ENCODE results near the gene IWS1.
"Not testable (repeated sequence)": the region's sequence is repeated elsewhere in the genome, so short reads cannot be mapped to it uniquely, and the experiment has no call there.

The IWS1 gene

DNA sequence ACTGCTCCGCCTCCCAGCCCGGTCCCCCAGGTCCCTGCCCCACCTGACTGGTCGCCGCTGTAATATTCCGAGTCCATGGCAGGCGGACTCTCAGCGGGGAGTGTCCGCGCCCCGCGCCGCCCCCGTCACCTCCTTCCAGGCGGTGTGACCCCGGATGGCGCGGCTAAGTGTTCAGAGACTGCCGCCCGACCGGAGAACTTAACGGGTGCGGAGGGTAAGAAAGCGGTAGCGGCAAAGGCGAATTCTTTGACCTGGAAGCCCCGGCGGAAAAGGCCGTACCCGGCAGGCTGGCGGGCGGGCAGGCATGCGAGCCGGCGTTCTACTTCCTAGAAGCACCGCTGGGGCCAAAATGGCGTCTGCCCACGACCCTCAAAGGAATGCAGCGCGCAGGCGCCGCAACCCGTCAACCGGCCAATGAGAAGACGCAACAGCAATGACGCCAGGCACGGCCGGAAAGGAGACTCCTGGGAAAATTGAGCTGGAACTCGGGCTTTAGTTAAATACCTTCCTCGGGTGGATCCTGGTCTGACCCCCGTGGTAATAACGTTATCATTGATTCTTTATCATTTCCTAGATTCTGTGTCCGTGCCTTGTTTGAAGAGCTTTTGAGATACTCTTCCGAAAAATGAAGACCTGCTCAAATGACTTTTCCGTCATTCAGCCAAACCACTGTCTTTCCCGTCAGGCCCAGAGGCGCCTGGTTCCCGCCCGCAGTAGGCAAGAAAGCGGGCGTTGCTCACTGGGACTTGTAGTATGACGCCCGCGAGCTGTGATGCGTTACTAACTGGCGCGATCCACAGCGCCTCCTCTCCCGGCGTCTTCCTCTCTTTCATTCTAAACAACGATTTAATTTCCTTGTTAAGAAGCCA lies at the start of gene IWS1:
IWS1 (minus strand) TSS at position 358 of the 869 bp plus-strand sequence; CDS start at position 77, 281 bp downstream.
- peak; percentile 97 for DNase-seq (ENCODE audit: low spot score)

DNA sequence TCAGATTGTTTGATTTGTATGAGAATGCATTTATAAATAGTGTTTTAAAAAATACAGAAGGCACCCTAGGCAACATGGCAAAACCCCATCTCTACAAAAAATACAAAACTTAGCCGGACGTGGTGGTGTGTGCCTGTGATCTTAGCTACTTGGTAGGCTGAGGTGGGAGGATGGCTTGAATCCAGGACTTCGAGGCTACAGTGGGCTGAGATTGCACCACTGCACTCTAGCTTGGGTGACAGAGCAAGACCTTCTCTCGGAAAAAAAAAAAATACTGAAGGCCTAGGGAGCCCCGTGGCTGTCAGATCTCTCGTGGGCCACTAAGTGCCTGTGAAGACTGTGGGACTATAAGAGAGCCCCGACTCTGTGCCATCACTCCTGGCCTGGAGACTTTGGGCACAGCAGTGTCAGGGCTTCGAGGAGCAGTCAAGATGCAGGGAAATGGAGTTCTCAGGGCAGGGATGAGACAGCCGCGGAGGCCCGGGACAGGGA lies 49.7 kb upstream of the IWS1 start:
- DNase-seq (ENCODE audit: low spot score) = no peak

DNA sequence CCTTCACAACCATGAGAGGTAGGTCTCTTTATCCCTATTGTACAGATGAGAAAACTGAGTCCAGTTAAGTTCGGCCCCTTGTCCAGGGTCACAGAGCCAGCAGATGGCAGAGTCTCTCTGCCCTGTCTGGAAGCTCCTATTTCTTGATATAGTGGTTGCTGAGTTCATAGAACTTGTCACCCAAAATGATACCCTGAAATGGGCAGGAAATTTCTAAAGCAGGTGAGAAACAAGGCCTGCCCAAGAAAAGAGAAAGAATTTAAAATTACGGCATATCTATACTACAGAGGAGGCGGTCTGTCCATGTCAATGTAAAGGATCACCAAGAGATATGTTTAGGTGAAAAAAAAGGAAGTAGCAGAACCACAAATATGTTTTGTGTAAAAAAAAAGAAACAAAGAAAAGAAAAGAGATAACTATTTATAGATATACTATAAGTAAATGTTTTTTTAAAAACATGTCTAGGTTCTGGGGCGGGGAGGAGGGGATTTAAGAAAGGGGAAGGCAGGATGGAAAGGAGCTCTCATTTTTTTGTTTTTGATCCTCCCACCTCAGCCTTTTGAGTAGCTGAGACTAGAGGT lies 49.0 kb upstream of the IWS1 start:
- no peak for DNase-seq (ENCODE audit: low spot score)

DNA sequence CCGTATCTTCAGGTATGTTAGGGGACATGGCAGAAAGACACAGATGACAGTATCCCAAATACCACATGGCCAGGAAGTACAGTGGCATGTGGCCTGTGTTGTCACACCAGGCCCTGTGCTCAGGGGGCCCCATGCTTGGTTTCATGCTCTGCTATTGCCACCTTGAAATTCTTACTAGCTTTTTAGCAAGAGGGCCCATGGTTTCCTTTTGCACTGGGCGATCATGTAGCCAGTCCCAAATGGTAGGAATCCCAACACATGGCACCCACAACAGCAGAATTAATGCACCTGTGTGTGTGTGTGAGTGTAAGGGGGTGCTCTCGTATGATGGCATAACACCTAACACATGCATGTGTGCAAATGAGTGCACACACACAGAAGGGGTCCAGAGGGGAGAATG lies 48.4 kb upstream of the IWS1 start:
- no peak for DNase-seq (ENCODE audit: low spot score)

DNA sequence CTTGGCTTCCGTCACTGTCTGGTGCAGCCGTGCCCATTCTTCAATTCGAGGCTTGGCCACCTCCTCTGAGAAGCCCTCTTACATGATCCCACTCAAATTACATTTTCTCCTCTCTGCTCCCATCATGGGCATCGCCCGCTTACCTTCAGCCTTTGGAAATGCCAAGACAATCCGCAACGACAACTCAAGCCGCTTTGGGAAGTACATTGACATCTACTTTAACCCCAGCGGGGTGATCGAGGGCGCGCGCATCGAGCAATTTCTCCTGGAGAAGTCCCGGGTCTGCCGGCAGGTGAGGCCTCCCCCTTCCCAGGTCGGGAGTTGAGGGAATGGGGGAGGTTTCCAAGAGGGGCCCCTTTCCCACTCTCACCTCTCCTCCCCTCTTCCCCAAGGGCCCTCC lies 47.5 kb upstream of the IWS1 start:
- DNase-seq (ENCODE audit: low spot score) = no peak

DNA sequence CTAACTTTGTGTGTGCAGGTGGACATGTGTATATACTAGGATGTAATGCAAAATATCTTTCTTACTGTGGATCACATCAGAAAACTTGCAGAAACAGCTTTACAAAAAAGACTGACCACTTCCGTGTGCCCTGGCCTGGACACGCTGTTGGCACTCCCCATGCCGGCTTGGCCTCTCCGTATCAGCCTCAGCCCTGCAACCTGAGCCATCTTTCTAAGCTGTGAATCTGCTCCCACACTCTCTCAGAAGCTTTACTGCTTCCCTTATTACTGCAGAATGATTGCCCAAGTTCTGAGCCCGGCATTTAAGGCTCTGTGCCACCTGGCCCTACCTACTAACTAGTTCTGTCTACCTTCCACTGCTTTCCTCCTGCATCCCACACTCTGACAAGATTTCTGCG lies 47.0 kb upstream of the IWS1 start:
- DNase-seq (ENCODE audit: low spot score) = no peak

DNA sequence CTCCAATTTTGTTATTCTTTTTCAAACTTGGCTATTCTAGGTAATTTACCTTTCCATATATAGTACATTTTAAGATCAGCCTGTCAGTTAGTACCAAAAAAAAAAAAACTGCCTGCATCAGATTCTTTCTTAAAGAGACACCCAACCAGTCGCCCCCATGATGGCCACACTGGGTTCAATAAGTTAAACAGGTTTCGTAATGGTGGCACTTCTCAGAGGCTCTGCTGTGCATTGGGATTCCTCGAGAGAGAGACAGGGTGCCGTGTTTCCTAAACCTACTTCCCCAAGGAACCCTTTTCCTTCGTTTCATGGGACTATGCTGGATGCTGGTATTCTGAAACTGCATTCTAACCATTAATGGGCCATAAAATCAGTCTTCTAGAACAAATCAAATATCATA lies 46.6 kb upstream of the IWS1 start:
- DNase-seq (ENCODE audit: low spot score) = no peak

DNA sequence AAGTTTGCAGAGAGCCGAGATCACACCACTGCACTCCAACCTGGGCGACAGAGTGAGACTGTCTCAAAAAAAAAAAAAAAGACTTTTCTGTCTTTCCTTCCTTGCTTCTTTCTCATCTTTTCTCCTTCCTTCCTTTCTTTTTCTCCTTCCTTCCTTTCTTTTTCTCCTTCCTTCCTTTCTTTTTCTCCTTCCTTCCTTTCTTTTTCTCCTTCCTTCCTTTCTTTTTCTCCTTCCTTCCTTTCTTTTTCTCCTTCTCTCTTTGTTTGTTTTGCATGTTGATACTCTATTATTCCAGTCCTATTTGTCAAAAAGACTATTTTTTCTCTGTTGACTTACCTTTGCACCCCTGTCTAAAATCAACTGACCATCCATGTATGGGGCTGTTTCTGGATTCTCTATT lies 46.1 kb upstream of the IWS1 start:
- DNase-seq (ENCODE audit: low spot score) = not testable (repeated sequence)

DNA sequence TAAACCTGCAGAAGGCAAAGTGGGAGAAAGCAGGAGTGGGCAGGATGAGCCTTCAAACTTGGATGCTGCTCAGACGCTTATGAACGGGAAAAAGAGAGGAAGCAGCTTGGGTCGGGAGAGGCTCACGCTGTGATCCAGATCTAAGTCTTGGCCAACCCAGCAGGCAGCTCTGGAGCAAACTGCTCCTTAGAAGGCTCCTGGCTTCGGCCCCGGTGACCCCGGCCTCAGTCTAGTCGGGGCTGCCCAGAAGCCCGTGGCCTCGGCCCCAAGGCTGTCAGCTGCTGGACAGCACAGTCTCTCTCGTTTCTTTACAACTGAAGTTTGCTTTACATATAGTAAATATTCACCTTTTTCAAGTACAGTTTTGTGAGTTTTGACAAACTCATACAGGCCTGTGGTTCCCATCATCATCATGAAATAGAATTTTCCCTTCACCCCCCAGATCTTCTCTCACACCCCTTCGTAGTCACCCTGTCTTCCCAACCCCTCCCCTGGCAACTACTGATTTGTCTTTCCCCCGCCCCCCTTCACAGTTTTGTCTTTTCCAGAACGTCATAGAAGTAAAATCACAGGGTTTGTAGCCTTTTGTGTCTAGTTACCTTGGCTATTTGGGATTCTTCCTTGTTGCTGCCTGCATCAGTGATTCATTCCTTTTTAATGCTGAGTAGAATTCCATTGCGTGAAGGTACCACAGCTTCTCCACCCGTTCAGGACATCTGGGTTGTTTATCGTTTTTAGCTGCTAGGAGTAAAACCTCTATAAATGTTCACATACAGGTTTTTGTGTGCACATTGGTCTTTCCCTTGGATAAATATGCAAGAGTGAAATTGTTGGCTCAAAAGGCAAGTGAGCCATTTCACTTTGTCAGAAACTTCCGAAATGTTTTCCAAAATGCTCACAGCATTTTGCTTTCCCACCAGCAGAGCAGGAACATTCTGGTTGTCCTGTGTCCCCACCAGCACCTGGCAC lies 44.3 kb upstream of the IWS1 start:
- DNase-seq (ENCODE audit: low spot score) = no peak

DNA sequence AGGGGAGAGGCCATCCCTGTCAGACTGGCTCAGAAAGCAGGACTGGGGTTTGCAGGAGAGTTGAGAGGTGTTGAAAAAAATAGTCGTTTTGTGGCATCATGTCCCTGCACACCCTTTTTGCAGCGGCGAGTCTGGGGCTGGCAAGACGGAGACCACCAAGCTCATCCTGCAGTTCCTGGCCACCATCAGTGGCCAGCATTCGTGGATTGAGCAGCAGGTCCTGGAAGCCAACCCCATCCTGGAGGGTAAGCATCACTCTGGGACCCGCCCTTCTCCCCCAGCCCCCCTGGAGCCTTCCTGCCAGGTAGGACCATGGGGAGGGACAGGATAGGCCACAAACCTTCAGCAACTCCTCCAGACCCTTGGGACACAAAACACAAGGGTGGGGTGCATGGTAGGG lies 43.4 kb upstream of the IWS1 start:
- DNase-seq (ENCODE audit: low spot score) = no peak

DNA sequence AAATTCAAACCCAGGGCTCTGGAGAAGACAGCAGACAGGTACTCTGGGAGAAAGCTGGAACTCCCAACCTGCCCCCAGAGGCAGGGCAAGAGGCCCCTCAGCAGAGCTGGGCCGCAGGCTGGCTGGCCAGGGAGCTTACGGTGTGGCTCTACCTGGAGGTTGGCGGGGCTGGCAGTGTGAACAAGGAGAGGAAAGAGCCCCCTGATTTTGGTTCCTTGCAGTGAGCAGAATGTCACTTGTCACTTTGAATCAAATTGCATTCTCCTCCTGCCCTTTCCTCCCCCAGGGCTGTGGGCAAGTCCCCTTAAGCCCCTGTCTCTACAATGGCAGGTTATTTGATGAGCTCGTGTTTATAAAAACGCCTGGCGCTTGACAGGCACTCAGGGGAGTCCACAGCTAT lies 41.8 kb upstream of the IWS1 start:
- no peak for DNase-seq (ENCODE audit: low spot score)

DNA sequence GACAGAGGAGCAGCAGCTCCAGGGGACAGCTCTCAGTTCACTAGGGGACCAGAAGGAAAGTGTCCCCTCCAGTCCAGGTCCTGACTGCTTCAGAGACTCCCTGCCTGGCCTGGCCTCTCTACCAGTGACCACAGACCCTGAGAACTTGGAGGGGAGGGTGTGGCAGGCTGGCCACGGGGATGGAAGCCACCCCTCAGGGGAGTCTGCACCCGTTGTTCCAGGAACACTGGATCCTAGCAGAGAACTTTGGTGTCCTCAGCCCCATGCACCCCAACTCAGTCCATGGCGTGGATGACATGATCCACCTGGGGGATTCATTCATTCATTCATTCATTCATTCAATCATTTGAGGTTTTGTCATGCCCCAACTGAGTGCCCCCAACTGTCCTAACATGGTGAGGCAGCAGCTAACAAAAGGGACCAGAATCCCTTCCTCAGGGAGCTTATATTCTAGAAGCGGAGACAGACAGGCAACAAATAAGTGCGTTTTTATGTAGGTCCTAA lies 41.1 kb upstream of the IWS1 start:
- no peak for DNase-seq (ENCODE audit: low spot score)

DNA sequence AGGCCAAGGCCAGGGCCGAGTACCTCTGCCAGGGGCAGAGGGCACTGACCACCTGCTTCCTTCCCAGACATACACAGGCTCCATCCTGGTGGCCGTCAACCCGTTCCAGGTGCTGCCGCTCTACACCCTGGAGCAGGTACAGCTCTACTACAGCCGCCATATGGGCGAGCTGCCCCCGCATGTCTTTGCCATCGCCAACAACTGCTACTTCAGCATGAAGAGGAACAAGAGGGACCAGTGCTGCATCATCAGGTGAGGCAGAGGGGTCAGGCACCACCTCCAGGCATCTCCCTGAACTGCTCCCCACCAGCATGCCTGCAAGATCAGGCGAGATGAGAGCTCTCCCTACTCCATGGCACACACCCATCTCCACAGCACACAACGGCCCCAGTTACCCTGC lies 40.3 kb upstream of the IWS1 start:
- DNase-seq (ENCODE audit: low spot score) = no peak

DNA sequence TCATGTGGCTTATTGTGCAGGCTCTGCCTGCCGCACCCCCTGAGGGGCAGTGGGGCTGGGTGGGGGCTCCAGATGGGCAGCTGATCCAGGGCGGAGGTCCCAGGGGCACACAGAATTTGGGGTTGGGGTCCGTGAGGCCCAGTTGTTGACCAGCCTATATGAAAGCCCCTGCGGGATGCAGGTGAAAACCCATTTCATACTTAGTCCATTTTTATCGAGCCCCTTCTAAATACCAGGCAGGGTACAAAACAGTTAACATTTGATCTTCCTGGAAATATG lies 39.8 kb upstream of the IWS1 start:
- no peak for DNase-seq (ENCODE audit: low spot score)

DNA sequence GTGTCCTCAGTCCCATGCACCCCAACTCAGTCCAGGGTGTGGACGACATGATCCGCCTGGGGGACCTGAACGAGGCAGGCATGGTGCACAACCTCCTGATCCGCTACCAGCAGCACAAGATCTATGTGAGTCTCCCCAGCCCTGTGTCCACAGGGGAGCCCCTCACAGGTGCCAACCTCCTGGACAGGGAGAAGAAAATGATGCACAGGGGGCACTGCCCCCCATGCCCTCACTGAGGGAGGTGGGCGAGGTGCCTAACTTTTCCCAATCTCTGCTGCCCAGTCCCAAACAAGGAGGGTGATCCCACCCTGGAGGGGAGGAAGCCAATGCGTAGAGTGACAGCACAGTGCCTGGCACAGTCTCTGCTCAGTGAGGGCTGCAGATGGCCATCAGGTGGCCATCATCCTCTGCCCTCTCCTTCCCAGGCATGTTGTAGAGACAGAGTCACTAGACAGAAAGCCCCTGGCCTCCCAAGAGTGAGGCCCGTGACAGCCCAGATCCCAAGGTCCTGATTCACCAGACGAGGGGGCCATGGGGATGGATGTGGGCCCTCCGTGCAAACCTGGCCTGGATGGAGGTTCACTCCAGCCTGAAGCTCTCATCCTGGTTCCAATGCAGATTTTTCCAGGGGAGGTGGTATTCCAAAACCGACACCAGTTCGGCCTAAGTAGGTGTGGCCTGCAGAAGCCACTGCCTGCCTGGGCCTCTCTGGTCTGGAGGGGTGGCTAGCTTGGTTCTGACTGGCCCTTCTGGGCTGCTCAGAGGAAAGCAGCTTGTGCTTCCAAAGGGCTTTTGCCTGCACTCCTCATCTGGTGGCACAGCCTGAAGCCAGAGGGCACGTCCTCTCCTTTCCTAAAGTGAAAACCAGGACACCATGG lies 39.2 kb upstream of the IWS1 start:
- no peak for DNase-seq (ENCODE audit: low spot score)

DNA sequence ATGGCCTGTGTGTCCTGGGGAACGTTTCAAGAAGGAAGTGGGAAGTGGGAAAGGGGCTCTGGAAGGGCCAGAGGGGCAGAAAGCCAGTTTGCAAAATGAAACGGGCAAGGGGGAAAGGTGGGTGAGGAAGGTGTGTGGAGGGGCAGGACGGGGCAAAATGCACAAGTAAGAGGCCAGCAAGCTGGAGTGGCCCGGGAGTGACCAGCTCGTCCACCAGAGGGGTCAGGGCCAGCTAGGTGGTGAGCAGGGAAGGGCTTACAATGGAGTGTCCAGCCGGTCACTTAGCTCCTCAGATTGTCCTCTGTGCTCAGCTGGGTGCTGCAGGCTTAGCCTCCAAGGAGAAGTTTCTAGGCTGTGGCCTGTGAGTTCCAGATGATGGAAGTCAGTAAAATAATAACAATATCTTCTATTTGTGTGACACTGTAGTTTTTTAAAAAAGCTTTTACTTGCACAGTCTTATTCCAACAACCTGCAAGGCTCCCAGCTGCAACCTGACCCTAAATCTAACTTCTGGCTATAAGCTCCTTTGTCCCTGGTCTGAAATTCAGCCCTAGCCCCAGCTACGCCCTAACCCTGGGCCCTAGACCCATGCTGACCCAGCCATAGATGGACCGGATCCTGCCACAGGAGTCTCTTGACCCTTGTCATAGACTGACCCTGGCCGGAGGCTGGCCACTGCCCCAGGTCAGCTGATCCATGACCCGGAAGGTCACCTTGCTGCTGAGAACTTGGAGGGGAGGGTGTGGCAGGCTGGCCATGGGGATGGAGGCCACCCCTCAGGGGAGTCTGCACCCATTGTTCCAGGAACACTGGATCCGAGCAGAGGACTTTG lies 38.4 kb upstream of the IWS1 start:
- DNase-seq (ENCODE audit: low spot score) = no peak

DNA sequence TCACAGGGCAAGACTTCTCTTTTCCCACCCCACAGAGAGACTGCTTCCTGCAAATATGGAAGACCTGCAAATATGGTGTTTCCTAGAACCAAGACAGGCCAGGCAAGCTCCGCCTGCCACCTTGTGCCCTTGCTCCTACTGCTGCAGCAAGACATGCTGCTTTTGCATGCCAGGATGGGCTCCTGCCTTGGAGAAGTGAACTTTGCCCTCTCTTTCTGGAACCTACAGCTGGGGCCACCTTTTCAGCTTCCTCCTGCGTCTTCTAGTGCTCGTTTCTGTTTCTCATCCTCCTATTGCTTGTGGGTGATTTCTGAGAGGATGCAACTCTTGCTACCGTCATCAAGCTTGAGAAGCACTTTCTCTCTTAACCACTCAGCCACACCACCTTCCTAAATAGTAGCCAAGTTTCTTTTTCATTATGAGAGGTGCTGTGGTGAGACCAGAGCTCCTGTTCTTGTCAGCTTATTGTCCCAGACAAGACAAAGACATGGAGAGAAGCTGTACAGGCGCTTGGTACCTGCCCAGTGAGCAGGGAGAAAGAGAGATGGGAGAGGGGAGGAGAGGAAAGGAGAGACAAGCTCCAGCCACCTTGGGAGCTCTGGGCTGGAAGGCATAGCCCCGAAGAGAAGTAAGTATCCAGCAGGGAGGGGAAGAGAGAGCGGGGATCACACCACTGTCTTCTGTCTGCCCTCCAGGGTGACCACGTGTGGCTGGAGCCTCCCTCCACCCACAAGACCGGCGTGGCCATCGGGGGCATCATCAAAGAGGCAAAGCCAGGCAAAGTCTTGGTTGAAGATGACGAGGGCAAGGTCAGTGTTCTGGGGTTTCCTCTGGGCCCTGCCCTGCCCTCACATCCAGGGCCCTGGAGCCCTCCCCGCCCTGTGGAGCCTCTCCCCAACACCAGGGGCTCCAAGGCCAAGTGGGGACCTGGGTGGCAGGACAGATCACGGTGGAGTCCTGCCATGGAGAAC lies 37.5 kb upstream of the IWS1 start:
- DNase-seq (ENCODE audit: low spot score) = no peak

DNA sequence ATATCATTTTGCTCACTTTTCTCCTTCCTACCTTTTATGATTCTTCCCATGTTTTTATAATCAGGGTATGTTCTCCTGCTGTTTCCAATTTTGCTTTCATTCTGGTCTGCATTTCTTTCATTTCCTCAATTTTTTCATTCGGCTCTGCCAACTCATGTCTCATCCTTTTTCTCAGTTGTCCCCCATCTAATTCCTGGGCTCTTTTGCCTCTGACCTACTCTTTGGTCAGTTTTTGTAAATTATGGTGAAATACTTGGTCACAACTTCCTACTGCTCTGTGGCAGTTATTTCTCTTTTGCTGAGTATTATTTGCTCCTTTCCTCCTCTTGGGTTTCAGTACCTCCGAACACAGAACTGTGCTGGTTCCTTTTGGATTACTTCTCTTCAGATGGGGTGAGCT lies 36.6 kb upstream of the IWS1 start:
- DNase-seq (ENCODE audit: low spot score) = no peak

DNA sequence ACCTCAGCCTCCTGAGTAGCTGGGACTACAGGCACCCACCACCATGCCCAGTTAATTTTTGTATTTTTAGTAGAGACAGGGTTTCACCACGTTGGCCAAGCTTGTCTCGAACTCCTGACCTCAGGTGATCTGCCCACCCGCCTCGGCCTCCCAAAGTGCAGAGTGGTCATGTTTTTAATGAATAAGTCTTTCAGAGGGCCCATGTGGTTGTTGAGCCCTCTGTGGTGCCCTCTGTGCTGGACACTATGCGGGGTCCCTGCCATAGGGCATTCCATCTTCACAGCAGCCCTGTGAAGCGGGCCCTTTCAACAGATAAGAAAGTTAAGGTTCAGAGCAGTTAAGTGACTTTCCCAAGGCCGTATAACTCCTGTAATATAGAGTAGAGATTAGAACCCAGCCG lies 35.1 kb upstream of the IWS1 start:
- DNase-seq (ENCODE audit: low spot score) = no peak

DNA sequence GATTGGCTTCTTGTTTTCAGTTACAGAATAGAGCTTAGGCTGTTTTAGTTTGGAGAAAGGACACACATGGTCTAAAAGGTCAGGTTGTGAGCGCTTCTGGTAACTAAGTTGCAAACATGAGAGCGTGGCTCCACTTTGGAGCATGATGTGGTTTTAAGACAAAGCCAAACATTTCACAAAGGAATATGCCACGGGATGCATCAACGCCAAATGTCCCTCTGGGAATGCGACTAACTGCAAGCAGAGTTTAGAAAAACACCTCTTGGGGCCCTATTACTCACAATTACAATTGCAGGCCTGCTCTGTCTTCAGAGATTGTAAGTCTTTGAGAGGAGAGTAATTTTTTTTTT lies 34.6 kb upstream of the IWS1 start:
- no peak for DNase-seq (ENCODE audit: low spot score)

Measured in pons (tissue), 1 donor.